NCI-H1694 (cell line): ENCODE data around the gene PRDM11.

Experiments
- DNase-seq: peaks from one replicate; lab custom pipeline; 2025; lab: John Stamatoyannopoulos, UW

PRDM11 gene

GRCh38 chr11:45209891-45210699 lies 63.7 kb downstream of the PRDM11 start:
- no peak for DNase-seq

- no peak for DNase-seq
These were observed 64.4 kb downstream of the PRDM11 start for GRCh38 chr11:45210846-45211245.

DNA sequence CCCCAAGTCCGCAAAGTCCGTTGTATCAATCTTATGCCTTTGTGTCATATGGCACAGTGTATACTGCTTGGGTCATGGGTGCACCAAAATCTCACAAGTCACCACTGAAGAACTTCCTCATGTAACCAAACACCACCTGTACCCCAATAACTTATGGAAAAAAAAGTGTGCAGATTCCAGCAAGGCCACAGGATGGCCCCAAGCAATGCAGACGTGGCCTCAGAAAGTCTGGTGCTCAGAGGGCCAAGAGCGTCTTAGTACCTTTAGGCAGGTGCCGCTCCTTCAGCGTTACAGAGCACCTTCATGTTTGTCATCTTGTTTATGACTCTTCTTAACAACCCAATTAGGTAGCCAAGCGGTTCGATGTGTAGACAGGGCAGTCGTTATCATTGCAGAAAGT lies 65.3 kb downstream of the PRDM11 start:
- DNase-seq: no peak

DNA sequence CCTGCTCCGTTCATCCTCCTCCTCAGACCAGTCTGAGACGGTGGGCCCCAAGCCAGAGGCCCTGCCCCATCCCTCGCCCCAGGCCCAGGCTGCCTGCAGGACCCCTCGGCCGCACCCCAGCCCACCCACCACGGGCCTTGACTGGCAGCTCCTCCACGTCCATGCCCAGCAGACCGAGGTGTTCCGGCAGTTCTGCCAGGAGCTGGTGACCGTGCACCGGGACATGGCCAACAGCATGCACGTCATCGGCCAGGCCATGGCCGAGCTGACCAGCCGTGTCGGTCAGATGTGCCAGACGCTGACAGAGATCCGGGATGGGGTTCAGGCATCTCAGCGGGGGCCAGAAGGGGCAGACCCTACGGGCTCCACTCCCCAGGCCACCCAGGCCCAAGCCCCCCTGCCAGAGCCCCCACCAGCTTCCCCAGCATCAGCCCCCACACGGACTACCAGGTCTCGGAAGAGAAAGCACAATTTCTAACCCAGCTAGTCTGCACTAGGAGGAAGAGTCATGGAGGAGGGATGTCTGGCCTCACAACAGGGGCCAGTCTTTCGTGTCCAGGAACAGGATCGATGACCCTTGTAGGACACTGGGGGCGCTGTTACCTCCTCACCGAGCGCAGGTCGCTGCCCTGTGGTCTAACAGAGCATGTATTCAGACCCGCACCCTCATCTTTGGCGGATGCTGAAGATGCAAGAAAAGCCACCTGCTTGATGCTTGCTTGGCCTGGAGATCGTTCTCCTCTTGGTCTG lies 66.3 kb downstream of the PRDM11 start:
- no peak for DNase-seq

DNA sequence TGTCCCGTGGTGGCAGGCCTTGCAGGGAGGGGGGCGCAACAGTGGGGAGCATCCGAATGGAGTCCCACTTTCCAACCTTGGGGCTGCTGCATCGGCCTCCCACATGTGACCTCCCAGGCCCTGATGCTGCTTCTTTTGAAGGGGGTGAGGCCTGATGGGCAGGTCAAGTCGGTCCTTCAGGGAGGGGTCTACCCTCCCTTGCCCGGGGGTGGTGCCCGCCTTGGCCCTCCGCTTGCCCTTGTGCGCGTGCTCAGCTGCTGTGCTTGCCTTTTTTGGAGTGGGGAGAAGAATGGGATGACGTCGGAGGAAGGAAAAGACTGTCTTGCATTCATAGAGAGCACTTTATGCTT lies 66.9 kb downstream of the PRDM11 start:
- DNase-seq: no peak

DNA sequence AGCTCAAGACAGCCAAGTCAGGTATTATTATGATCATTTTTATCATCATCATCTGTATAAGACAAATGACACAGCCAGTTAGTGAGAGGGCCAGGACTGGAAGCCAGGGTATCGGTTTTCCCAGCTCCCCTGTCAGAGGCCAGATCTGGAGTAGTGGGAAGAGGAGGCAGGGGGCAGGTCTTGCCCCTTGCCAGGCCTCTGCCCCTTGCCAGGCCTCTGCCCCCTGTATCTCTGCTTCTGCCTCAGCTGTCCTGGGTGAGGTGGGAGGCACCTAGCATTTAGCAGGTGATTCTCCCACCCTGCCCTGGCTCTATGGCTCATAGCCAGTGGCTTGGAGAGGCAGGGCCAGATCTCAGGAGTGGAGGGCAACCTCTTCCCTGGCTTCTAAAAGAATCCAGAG lies 67.3 kb downstream of the PRDM11 start:
- no peak for DNase-seq

DNA sequence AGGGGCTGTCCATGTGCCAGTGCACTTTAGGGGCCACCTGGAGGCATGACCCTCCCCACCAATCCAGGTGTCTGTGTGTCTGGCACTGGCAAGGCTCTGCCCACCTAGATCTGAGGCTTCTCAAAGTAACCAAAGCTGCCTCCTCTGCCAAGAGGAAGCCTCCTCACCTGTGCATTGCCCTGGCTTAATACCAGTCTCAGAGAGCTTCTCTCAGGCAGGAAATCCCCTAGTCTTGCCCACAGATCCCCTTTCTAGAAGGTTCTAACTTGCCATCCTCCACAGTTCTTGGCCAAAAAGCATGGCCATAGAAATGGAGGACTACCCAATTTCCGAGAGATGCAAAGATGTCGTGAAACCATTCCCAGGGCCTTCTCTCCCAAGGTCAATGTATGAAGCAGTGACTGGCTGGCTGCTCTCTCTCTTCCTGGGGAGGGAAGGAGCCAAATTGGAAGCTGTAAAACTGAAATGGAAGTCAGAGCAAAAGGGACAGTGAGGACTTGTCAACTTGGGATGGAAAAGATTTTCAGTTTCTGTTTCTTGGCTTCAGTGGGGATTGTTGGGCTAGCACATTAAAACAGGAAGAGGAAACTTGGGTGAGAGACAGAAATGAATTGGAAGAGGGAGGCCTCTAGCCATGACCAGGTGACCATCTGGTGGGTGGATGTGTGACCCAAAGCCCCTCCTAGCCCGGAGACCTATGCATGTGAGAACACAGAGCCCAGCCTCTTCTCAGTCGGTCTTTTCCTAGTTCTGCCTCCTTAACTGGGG lies 68.8 kb downstream of the PRDM11 start:
- no peak for DNase-seq

DNA sequence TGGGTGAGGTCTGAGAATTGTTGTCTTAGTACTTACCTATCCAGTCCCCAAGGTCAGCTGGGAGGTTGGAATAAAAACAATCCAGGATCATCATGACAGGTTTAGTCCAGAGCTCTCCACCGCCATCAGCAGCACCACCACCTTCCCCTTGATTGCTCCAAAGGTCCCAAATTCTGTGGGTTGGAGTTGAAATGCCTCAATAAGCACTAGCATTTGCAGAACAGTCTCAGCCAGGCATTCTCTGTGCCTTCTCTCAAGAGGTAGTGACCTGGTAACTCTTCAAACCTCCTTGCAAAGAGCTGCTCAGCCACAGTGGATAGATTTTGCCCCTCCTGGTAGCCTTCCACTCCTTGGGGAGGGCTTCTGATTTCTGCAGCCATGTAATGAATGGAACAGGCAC lies 69.6 kb downstream of the PRDM11 start:
- no peak for DNase-seq

DNA sequence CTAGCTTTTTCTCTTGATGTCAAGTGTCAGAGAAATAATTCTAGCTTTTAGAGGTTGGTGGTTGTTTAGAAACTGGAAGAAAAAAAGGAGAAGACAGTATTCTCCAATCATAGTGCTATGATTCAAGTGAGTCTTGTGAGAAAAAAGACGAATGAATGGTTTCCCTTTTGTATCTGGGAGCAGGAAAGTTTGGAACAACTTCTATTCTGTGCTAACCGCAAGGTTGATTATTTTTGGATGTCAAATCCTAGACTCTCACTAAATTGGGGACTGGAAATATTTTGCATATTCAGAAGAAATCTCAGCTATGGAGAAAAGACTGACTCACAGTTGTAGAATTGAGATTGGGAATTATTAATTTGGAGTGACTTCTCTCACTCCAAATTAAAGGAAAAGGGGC lies 70.5 kb downstream of the PRDM11 start:
- DNase-seq: no peak

DNA sequence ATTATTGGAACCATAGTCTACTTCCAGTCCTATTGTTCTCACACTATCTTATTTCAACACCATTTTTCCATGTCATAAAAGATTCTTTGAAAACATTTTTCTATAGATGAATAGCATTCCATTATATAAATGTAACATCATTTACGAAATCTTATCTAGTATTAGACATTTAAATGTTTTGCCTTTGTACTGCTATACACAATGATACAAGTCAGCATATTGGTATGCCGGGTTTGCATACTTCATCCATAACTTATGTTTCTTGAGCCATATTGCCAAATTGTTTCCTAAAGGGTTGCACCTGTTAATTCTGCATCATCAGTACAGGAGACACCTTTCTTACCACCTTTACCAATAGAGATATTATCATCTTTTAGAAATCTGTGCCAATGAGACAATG lies 71.6 kb downstream of the PRDM11 start:
- DNase-seq: no peak

- no peak for DNase-seq
These were observed 72.3 kb downstream of the PRDM11 start for GRCh38 chr11:45218705-45219104.

DNA sequence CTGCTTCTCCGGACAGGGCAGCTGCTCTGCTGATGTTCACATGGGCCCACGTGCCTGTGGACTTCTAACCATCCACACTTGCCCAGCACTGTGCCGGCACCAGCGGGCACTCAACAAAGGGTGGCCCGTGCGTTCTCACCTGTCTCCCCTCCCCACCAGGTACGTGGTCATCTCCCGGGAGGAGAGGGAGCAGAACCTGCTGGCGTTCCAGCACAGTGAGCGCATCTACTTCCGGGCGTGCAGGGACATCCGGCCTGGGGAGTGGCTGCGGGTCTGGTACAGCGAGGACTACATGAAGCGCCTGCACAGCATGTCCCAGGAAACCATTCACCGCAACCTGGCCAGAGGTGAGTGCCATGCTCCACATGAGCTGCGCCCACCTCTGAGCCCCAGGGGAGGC lies 73.0 kb downstream of the PRDM11 start:
- no peak for DNase-seq

GRCh38 chr11:45223496-45223895 lies 77.1 kb downstream of the PRDM11 start:
- no peak for DNase-seq

DNA sequence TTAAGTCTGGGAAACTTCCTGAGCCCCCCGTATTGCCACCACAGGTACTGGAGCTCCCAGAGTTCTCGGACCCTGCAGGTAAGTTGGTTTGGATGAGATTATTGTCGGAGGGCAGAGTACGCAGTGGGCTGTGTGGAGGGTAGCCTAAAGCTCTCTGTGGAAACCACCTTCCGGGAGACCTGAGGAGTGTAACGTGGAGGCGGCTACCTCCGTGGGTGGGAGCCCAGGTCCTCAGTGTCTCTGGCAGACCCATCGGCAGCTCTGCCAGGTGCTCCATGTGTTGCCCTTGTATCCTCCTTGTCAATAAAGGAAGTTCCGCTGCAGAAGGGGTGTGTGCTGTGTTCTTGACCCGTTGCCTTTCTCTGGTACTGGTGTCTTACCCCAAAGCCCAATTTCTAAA lies 78.3 kb downstream of the PRDM11 start:
- no peak for DNase-seq

- no peak for DNase-seq
These were observed 78.8 kb downstream of the PRDM11 start for GRCh38 chr11:45225277-45225676.

DNA sequence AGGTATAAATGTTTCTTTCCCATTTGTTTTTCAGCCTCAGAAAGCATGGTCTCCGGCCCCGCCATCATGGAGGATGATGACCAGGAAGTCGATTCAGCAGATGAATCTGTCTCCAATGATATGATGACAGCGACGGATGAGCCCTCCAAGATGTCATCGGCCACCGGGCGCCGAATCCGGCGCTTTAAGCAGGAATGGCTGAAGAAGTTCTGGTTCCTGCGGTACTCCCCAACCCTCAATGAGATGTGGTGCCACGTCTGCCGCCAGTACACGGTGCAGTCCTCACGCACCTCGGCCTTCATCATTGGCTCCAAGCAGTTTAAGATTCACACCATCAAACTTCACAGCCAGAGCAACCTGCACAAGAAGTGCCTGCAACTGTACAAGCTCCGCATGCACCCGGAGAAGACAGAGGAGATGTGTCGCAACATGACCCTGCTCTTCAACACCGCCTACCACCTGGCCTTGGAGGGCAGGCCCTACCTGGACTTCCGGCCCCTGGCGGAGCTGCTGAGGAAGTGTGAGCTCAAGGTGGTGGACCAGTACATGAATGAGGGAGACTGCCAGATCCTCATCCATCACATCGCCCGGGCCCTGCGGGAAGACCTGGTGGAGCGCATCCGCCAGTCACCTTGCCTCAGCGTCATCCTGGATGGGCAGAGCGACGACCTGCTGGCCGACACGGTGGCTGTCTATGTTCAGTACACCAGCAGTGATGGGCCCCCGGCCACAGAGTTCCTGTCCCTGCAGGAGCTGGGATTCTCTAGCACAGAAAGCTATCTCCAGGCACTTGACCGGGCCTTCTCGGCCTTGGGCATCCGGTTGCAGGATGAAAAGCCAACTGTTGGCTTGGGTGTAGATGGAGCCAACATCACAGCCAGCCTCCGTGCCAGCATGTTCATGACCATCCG lies 79.8 kb downstream of the PRDM11 start:
- no peak for DNase-seq

DNA sequence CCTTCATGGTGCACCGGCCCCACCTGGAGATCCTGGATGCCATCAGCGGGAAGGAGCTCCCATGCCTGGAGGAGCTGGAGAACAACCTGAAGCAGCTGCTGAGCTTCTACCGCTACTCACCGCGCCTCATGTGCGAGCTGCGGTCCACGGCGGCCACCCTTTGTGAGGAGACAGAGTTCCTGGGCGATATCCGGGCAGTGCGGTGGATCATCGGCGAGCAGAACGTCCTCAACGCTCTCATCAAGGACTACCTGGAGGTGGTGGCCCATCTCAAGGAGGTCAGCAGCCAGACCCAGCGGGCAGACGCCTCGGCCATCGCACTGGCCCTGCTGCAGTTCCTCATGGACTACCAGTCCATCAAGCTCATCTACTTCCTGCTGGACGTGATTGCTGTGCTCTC lies 80.5 kb downstream of the PRDM11 start:
- DNase-seq: no peak

GRCh38 chr11:45227836-45228235 lies 81.4 kb downstream of the PRDM11 start:
- no peak for DNase-seq

- no peak for DNase-seq
These were observed 83.1 kb downstream of the PRDM11 start for GRCh38 chr11:45229401-45230020.

DNA sequence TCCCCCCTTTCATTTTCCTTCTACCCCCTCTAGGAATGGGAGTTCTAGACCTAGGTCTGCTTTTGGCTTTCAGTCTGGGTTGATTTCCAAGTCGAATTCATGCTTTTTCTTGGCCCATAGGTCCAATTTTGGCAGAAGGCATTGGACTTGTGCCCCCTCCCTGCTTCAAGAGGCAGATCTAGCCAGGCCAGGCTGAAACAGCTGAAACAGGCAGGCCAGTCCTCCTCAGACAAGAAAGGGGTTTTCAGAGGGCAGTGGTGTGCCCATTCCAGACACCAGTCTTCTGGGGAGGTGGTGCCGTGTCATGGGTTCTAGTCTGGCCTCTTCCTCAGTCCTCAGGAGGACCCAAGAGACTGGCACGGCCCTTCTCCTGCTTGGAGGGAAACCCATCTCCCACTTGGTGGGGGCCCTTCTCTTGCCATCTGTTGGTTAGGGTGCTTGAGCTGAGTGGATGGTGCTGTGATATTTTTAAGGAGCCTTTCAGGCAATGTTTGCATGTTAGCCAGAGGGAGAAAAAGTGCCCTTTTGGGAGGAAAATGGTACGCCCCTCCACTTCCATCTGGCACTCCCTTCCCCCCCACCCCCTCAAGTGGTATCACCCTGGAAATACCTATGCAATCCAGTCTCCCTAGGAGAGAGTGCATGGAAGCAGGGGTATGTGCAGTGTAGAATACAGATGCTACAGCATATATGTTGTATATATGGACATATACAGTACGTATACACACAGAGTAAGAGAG lies 86.1 kb downstream of the PRDM11 start:
- no peak for DNase-seq
